ENCODE results near the gene PAN2.

DNA sequence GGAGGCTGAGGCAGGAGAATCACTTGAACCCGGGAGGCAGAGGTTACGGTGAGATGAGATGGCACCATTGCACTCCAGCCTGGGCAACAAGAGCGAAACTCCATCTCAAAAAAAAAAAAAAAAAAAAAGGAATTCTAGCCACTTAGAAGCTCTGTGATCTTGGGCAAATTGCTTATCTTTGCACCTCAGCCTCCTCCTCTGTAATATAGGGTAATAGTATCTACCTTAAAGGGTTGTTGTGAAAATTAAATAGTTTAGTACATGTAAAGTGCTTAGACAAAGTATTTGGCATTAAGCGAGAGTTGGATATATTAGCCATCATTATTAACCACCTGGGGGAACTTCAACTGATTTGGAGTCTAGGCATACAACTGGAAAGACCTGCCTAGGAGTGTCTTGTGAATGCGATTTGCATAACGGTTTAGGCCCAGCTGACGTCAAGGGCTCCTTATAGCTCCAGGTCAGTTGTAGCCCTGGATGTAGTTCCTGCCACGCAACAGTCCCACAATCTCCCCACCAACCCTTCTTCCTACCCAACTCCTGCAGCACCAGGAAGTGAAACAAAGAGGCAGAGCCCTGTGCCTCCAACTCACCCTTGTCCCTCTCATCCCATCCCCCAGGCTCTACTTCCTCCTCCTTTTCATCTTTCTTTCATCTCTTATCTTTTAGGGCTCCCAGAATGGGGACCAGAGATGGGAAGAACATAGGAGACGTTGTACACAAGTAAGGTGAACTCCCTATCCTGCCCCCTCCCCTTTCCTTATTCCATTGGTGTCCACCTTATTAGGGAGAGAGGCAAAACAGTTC, 2.8 kb upstream of the PAN2 start:
- no peak for TF ChIP-seq CTCF (IDR thresholded peaks at IDR 0.05; ENCODE audit: insufficient read depth, low read depth, low read length)
- TF ChIP-seq EZH2 (IDR thresholded peaks at IDR 0.05; ENCODE audit: insufficient read depth, low read length) = no peak
